PC-3 (cell line): ENCODE measurements around the gene RHEBL1. TPM values are rescaled to one million over a fixed set of nuclear protein-coding genes. Genes with fewer than 3 reads are reported as not detected.

Experiments
- ATAC-seq: fragments of 200-7000 bp; cut with Tn5 transposase; 2 replicates; pipeline ENCODE4 v1.9.1; 2020; ENCODE audit warnings: mild to moderate bottlenecking, moderate library complexity
- BruUV-seq: library from RNA; stranded (reverse); fragments of 400-500 nt; replicated peaks from 2 replicates; lab custom pipeline; 2021; lab: Mats Ljungman, UMichigan
- CTCF ChIA-PET: fragments of 300-600 bp; sonication (Branson Sonifier 250); formaldehyde crosslinking; loops from one replicate; lab custom pipeline; 2022; ENCODE audit warnings: antibody characterized with exemption; lab: Charles Lee
- POLR2A ChIA-PET: fragments of 300-600 bp; sonication (Branson Sonifier 250); formaldehyde crosslinking; loops from one replicate; lab custom pipeline; 2022; ENCODE audit warnings: antibody characterized with exemption; ENCODE audit not compliant: unreplicated experiment; lab: Charles Lee
- DNase-seq: peaks from one replicate; pipeline ENCODE4 v3.0.0-alpha.2; 2015
- H2AFZ ChIP-seq: fragments of 300-600 bp; sonication (generic); 2 replicates; pipeline ENCODE4 v1.6.0; 2016; ENCODE audit warnings: antibody characterized with exemption, low read length
- H3F3A ChIP-seq: fragments of 300-600 bp; sonication (generic); one replicate; pipeline ENCODE4 v1.6.0; 2017; ENCODE audit warnings: antibody characterized with exemption, low read length, control low read depth, mild to moderate bottlenecking; ENCODE audit not compliant: unreplicated experiment
- H3K27ac ChIP-seq: fragments of 300-600 bp; sonication (generic); 2 replicates; pipeline ENCODE4 v1.5.1; 2016; ENCODE audit warnings: mild to moderate bottlenecking, low read length
- H3K27me3 ChIP-seq: fragments of 300-600 bp; sonication (generic); 2 replicates; pipeline ENCODE4 v1.6.1; 2016; ENCODE audit warnings: low read length, mixed read lengths
- H3K36me3 ChIP-seq: fragments of 300-600 bp; sonication (generic); 2 replicates; pipeline ENCODE4 v1.6.1; 2016; ENCODE audit warnings: low read depth, mixed run types, low read length, mixed read lengths
- H3K4me1 ChIP-seq: fragments of 300-600 bp; sonication (generic); 2 replicates; pipeline ENCODE4 v1.5.1; 2016; ENCODE audit warnings: low read length; ENCODE audit not compliant: insufficient read depth
- H3K4me2 ChIP-seq: fragments of 300-600 bp; sonication (generic); 2 replicates; pipeline ENCODE4 v1.6.0; 2016; ENCODE audit warnings: low read length
- H3K4me3 ChIP-seq: fragments of 300-600 bp; sonication (generic); 2 replicates; pipeline ENCODE4 v1.5.1; 2016; ENCODE audit warnings: mild to moderate bottlenecking, low read length, mixed read lengths
- H3K79me2 ChIP-seq: fragments of 300-600 bp; sonication (generic); 2 replicates; pipeline ENCODE4 v1.6.1; 2017; ENCODE audit warnings: low read length, mixed read lengths
- H3K9ac ChIP-seq: fragments of 300-600 bp; sonication (generic); 2 replicates; pipeline ENCODE4 v1.6.0; 2016; ENCODE audit warnings: mild to moderate bottlenecking, low read length
- H3K9me2 ChIP-seq: fragments of 300-600 bp; sonication (generic); replicated peaks from 2 replicates; pipeline ENCODE4 v1.6.1; 2016; ENCODE audit warnings: mixed run types, low read length, mixed read lengths
- H3K9me3 ChIP-seq: fragments of 300-600 bp; sonication (generic); 2 replicates; pipeline ENCODE4 v1.6.1; 2016; ENCODE audit warnings: low read length, mixed read lengths
- H4K20me1 ChIP-seq: fragments of 300-600 bp; sonication (generic); 2 replicates; pipeline ENCODE4 v1.6.1; 2016; ENCODE audit warnings: low read length, mixed read lengths
- EZH2 ChIP-seq: fragments of 300-600 bp; sonication (generic); IDR thresholded peaks from one replicate; pipeline ENCODE4 v1.6.1; 2017; ENCODE audit warnings: antibody characterized with exemption, mild to moderate bottlenecking, low read length; ENCODE audit not compliant: unreplicated experiment
- EZH2phosphoT487 ChIP-seq: fragments of 300-600 bp; sonication (generic); IDR thresholded peaks from 2 replicates; pipeline ENCODE4 v1.6.1; 2018; ENCODE audit warnings: mild to moderate bottlenecking, antibody characterized with exemption, low read length, borderline replicate concordance
- intact Hi-C: fragments of 100-400 bp; cut with micrococcal nuclease; formaldehyde crosslinking; loops from 2 replicates; pipeline ENCODE4 v1.9.0; 2023
- total RNA-seq: library from RNA; depleted of rRNA; stranded (reverse); fragments of >200 nt; gene quantifications from 2 replicates; pipeline ENCODE4 v1.2.3, GENCODE V29; 2014
- TF ChIP-seq, protein P1 (sequence below): fragments of 300-600 bp; sonication (generic); conservative IDR thresholded peaks from 2 replicates; pipeline ENCODE4 v1.5.1; 2017; ENCODE audit warnings: antibody characterized with exemption, low read depth, mild to moderate bottlenecking, low read length

The RHEBL1 gene
- total RNA-seq, 1 experiment from 2014 or later, result 5.0 TPM

DNA sequence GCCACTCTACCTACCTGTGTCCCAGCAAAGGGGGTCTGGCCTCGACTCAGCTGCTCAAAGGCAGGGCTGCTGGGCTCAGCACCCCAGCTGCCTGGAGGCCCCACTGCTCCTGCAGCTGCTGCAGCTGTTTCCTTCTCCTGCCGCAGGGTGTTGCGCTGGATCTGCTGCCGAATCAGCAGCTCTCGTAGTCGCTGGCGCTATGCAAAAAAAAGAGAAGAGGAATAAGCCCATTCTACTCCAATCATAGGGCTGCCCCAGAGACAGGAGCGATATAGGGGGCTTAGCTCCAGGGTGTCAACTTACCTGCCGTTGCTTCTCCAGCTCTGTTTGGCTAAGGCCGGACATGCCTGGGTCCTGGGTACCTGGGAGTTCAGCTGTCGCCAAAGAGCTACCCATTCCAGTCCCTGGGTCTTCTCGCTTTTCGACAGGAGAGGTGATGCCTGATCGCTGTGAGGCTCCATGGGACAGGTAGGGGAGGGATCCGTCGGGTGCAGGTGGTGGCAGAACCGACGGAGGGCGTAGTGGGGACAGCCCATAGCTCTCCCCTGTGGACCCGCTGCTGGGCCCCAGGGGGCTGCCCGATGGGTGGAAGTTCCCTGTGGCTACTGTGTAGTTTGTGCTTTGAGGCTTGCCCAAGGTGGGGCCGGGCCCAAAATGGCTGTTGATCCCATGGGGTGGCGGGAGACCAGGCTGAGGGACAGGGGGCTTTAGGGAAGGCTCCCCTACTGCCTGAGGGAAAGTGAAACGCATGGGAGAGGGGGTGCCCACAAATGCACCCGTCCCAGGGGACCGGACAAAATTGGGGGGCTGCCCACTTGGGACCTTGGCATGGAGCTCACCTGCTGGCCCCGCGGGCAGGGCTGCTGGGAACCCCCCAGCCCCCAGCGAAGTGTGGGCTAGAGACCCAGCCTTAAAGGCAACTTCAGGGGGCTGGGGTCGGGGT, 30.1 kb downstream of the RHEBL1 start:
- intact Hi-C loops, result no loop called here
- H3K4me2 ChIP-seq, result no peak overlapping the region
- ChIA-PET CTCF (no interaction called here), POLR2A (no interaction called here)
- no peak for TF ChIP-seq EZH2
- no peak for TF ChIP-seq EZH2phosphoT487
- TF ChIP-seq, protein P1, sequence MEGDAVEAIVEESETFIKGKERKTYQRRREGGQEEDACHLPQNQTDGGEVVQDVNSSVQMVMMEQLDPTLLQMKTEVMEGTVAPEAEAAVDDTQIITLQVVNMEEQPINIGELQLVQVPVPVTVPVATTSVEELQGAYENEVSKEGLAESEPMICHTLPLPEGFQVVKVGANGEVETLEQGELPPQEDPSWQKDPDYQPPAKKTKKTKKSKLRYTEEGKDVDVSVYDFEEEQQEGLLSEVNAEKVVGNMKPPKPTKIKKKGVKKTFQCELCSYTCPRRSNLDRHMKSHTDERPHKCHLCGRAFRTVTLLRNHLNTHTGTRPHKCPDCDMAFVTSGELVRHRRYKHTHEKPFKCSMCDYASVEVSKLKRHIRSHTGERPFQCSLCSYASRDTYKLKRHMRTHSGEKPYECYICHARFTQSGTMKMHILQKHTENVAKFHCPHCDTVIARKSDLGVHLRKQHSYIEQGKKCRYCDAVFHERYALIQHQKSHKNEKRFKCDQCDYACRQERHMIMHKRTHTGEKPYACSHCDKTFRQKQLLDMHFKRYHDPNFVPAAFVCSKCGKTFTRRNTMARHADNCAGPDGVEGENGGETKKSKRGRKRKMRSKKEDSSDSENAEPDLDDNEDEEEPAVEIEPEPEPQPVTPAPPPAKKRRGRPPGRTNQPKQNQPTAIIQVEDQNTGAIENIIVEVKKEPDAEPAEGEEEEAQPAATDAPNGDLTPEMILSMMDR, result no peak
- H3F3A ChIP-seq, result no peaks in the 10 kb centered on the region
- peaks cover 80% of the 10 kb centered on the region for H3K36me3 ChIP-seq
- no peaks in the 10 kb centered on the region for H3K4me1 ChIP-seq
- no peak overlapping the region for H2AFZ ChIP-seq
- no peak overlapping the region for H3K4me3 ChIP-seq
- H4K20me1 ChIP-seq, result no peaks in the 10 kb centered on the region
- BruUV-seq, result no TSS peak
- no peaks in the 10 kb centered on the region for H3K9me2 ChIP-seq
- H3K79me2 ChIP-seq, result no peaks in the 10 kb centered on the region
- no peak overlapping the region for H3K27ac ChIP-seq
- no peak overlapping the region for H3K9ac ChIP-seq
- no peak for ATAC-seq
- no peak for DNase-seq
- H3K9me3 ChIP-seq, result no peaks in the 10 kb centered on the region
- no peaks in the 10 kb centered on the region for H3K27me3 ChIP-seq

DNA sequence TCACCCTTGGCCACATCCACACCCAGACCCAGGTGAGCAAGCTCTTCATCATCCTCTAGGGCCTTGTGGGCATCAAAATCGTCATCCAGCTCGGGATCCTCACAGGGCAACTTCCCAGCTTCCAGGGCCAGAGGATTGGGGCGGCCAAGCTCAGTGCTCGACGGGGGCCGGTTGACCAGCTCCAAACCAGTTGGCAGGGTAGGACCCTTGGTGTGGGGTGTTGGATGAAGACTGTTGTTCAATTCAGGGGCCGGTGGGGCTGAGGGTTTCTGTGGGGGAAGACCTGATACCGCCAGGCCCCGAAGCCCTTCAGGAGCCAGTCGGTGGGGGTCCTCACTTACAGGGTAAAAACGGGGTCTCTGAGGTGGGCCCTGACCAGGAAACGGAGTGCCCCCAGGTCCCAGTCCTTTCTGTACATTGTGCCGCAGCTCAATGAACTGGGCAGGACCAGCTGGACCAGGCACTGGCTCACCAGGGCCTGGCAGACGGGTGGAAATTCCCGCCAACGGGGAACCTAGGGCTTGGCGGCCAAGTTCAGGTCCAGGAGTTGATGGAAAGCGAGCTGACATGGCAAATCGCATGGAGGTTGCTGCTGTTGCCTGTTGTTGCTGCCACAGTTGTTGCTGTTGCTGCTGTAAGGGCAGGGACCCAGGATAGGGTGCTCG, 31.4 kb downstream of the RHEBL1 start:
- CTCF ChIA-PET, result no interaction called here
- no peak for DNase-seq

DNA sequence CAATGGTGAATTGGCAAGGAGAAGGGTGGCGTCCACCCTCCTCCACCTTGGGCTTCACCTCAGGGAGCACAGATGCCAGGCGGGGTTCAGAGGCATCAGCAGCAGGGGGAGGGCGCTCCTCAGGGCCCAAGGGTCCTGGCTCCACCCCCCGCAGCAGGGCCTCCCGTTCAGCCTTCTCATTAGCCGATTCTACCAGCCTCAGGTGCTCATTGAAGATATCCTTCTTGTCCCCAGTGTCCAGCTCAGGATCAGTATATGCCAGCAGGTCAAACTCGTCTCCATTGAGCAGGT, 31.9 kb downstream of the RHEBL1 start:
- H3K4me3 ChIP-seq, result no peak overlapping the region
- no peak for ATAC-seq
- POLR2A ChIA-PET, result no interaction called here
- CTCF ChIA-PET, result interaction anchor here (0.6 kb wide), 1 partner anchor 83 kb away, joined by 6 read pairs; no protein-coding TSS in a partner anchor
- H2AFZ ChIP-seq, result no peak overlapping the region
- H3K27me3 ChIP-seq, result no peaks in the 10 kb centered on the region
- no peaks in the 10 kb centered on the region for H3K4me1 ChIP-seq
- no peaks in the 10 kb centered on the region for H3K9me2 ChIP-seq
- no peak for DNase-seq
- BruUV-seq, result TSS peak; percentile 14
- H3K27ac ChIP-seq, result no peak overlapping the region
- H3K36me3 ChIP-seq, result peaks cover 70% of the 10 kb centered on the region
- H3K9ac ChIP-seq, result no peak overlapping the region
- no peaks in the 10 kb centered on the region for H4K20me1 ChIP-seq
- no peak overlapping the region for H3K4me2 ChIP-seq
- intact Hi-C loops, result no loop called here
- TF ChIP-seq, protein P1, result no peak
- TF ChIP-seq EZH2, result no peak
- TF ChIP-seq EZH2phosphoT487, result no peak
- H3F3A ChIP-seq, result no peaks in the 10 kb centered on the region
- no peaks in the 10 kb centered on the region for H3K79me2 ChIP-seq
- H3K9me3 ChIP-seq, result no peaks in the 10 kb centered on the region

More for the DNA sequence above, 31.4 kb downstream of the RHEBL1 start:
- H3F3A ChIP-seq, result no peaks in the 10 kb centered on the region
- no peak overlapping the region for H3K27ac ChIP-seq
- H3K9me3 ChIP-seq, result no peaks in the 10 kb centered on the region
- H3K4me1 ChIP-seq, result no peaks in the 10 kb centered on the region
- BruUV-seq, result no TSS peak
- H3K36me3 ChIP-seq, result peaks cover 73% of the 10 kb centered on the region
- TF ChIP-seq EZH2phosphoT487 (no peak), EZH2 (no peak)
- intact Hi-C loops, result no loop called here
- H3K27me3 ChIP-seq, result no peaks in the 10 kb centered on the region
- H3K4me2 ChIP-seq, result no peak overlapping the region
- H4K20me1 ChIP-seq, result no peaks in the 10 kb centered on the region
- POLR2A ChIA-PET, result no interaction called here
- H3K4me3 ChIP-seq, result no peak overlapping the region
- no peaks in the 10 kb centered on the region for H3K79me2 ChIP-seq
- no peak for ATAC-seq
- H3K9me2 ChIP-seq, result no peaks in the 10 kb centered on the region
- H2AFZ ChIP-seq, result no peak overlapping the region
- H3K9ac ChIP-seq, result no peak overlapping the region
